ENCODE results near the gene EXOSC5.
"Not testable (repeated sequence)": the region's sequence is repeated elsewhere in the genome, so short reads cannot be mapped to it uniquely, and the experiment has no call there.

EXOSC5 gene

GRCh38 chr19:41409288-41409687 lies 12.1 kb upstream of the EXOSC5 start:
- no peak for DNase-seq (ENCODE audit: extremely low spot score, insufficient read length, low read depth)
- FAIRE-seq: peak; percentile 29

GRCh38 chr19:41408846-41409245 lies 11.7 kb upstream of the EXOSC5 start:
- not testable (repeated sequence) for FAIRE-seq; DNase-seq (ENCODE audit: extremely low spot score, insufficient read length, low read depth)

GRCh38 chr19:41408256-41408655 lies 11.1 kb upstream of the EXOSC5 start:
- FAIRE-seq: no peak
- no peak for DNase-seq (ENCODE audit: extremely low spot score, insufficient read length, low read depth)

- FAIRE-seq: no peak
- DNase-seq (ENCODE audit: extremely low spot score, insufficient read length, low read depth): no peak
Measured at GRCh38 chr19:41407271-41407670, 10.1 kb upstream of the EXOSC5 start.

- DNase-seq (ENCODE audit: extremely low spot score, insufficient read length, low read depth) (no peak), FAIRE-seq (no peak)
Measured at GRCh38 chr19:41405776-41406175, 8.6 kb upstream of the EXOSC5 start.

- DNase-seq (ENCODE audit: extremely low spot score, insufficient read length, low read depth) (no peak), FAIRE-seq (no peak)
Measured at GRCh38 chr19:41403181-41403970, 6.2 kb upstream of the EXOSC5 start.

GRCh38 chr19:41402010-41402409 lies 4.9 kb upstream of the EXOSC5 start:
- no peak for FAIRE-seq
- DNase-seq (ENCODE audit: extremely low spot score, insufficient read length, low read depth): no peak

GRCh38 chr19:41401483-41401882 lies 4.3 kb upstream of the EXOSC5 start:
- no peak for DNase-seq (ENCODE audit: extremely low spot score, insufficient read length, low read depth)
- FAIRE-seq: no peak

GRCh38 chr19:41399525-41399924 lies 2.4 kb upstream of the EXOSC5 start:
- FAIRE-seq: no peak
- DNase-seq (ENCODE audit: extremely low spot score, insufficient read length, low read depth): no peak

GRCh38 chr19:41399091-41399490 lies 1.9 kb upstream of the EXOSC5 start:
- FAIRE-seq (no peak), DNase-seq (ENCODE audit: extremely low spot score, insufficient read length, low read depth) (no peak)

GRCh38 chr19:41398598-41398997 lies 1.4 kb upstream of the EXOSC5 start:
- DNase-seq (ENCODE audit: extremely low spot score, insufficient read length, low read depth): no peak
- FAIRE-seq: no peak

- DNase-seq (ENCODE audit: extremely low spot score, insufficient read length, low read depth) (no peak), FAIRE-seq (no peak)
Measured at GRCh38 chr19:41398050-41398418, 875 bp upstream of the EXOSC5 start.

GRCh38 chr19:41395355-41395754 lies 1.8 kb downstream of the EXOSC5 start:
- no peak for DNase-seq (ENCODE audit: extremely low spot score, insufficient read length, low read depth)
- FAIRE-seq: no peak

GRCh38 chr19:41392775-41393174 lies 4.4 kb downstream of the EXOSC5 start:
- DNase-seq (ENCODE audit: extremely low spot score, insufficient read length, low read depth) (no peak), FAIRE-seq (no peak)

GRCh38 chr19:41391618-41392017 lies 5.5 kb downstream of the EXOSC5 start:
- no peak for DNase-seq (ENCODE audit: extremely low spot score, insufficient read length, low read depth)
- FAIRE-seq: no peak

- FAIRE-seq: no peak
Measured at GRCh38 chr19:41386442-41386841, 10.7 kb downstream of the EXOSC5 start.

GRCh38 chr19:41384351-41384750 lies 12.8 kb downstream of the EXOSC5 start:
- no peak for FAIRE-seq
- DNase-seq (ENCODE audit: extremely low spot score, insufficient read length, low read depth): no peak

More at GRCh38 chr19:41386442-41386841, 10.7 kb downstream of the EXOSC5 start:
- no peak for DNase-seq (ENCODE audit: extremely low spot score, insufficient read length, low read depth)

- FAIRE-seq; DNase-seq (ENCODE audit: extremely low spot score, insufficient read length, low read depth): not testable (repeated sequence)
Measured at GRCh38 chr19:41381536-41381935, 15.6 kb downstream of the EXOSC5 start.

GRCh38 chr19:41377977-41378709 lies 19.0 kb downstream of the EXOSC5 start:
- DNase-seq (ENCODE audit: extremely low spot score, insufficient read length, low read depth) (peak; percentile 14), FAIRE-seq (peak; percentile 60)

- no peak for DNase-seq (ENCODE audit: extremely low spot score, insufficient read length, low read depth)
Measured at GRCh38 chr19:41376998-41377365, 20.2 kb downstream of the EXOSC5 start.

GRCh38 chr19:41376241-41376997 lies 20.7 kb downstream of the EXOSC5 start, which contains the start of gene TMEM91:
TSS of gene TMEM91 (plus strand) at chr19:41376533. CDS start at chr19:41378310, 1,777 bp downstream.
- DNase-seq (ENCODE audit: extremely low spot score, insufficient read length, low read depth) (no peak), FAIRE-seq (no peak)

More at GRCh38 chr19:41376998-41377365, 20.2 kb downstream of the EXOSC5 start:
- no peak for FAIRE-seq

Measured in GM18507 (cell line).